DND-41 (cell line): ENCODE results near the gene RNMT.

ENCODE experiments used
- ATAC-seq: fragments of 200-7000 bp; cut with Tn5 transposase; 3 replicates; pipeline ENCODE4 v1.9.1; 2021; ENCODE audit warnings: low read depth; ENCODE audit not compliant: insufficient read depth
- DNase-seq: peaks from one replicate; pipeline ENCODE4 v3.0.0-alpha.2; 2020
- H2AFZ ChIP-seq: 2 replicates; pipeline ENCODE4 v1.6.0; 2012; ENCODE audit warnings: low read depth, low read length
- H3K27ac ChIP-seq: 2 replicates; pipeline ENCODE4 v1.5.1; 2012; ENCODE audit warnings: low read length, inconsistent platforms
- H3K27me3 ChIP-seq: fragments of 200-600 bp; sonication (generic); 2 replicates; pipeline ENCODE4 v1.6.0; 2012; ENCODE audit warnings: low read length, mild to moderate bottlenecking, inconsistent platforms; ENCODE audit not compliant: insufficient read depth, poor library complexity
- H3K36me3 ChIP-seq: 2 replicates; pipeline ENCODE4 v1.5.1; 2012; ENCODE audit warnings: low read length, inconsistent platforms; ENCODE audit not compliant: insufficient read depth
- H3K4me1 ChIP-seq: 2 replicates; pipeline ENCODE4 v1.5.1; 2012; ENCODE audit warnings: mild to moderate bottlenecking, low read length; ENCODE audit not compliant: insufficient read depth
- H3K4me2 ChIP-seq: 2 replicates; pipeline ENCODE4 v1.6.0; 2012; ENCODE audit warnings: mild to moderate bottlenecking, moderate library complexity, low read length, inconsistent platforms; ENCODE audit not compliant: insufficient read depth
- H3K4me3 ChIP-seq, 2 experiments: fragments of 200-600 bp in 1 of 2; shearing (Covaris generic) in 1 of 2; 2 replicates each; pipeline ENCODE4 v1.5.1; 2012 to 2016; ENCODE audit warnings: inconsistent platforms in 2 of 2, low read length in 2 of 2, mild to moderate bottlenecking in 2 of 2, low read depth in 1 of 2, moderate library complexity in 1 of 2
- H3K79me2 ChIP-seq: 2 replicates; pipeline ENCODE4 v1.6.0; 2012; ENCODE audit warnings: low read length, inconsistent platforms; ENCODE audit not compliant: insufficient read depth
- H3K9ac ChIP-seq: 2 replicates; pipeline ENCODE4 v1.6.0; 2012; ENCODE audit warnings: low read depth, mild to moderate bottlenecking, inconsistent platforms, low read length, moderate library complexity
- H3K9me3 ChIP-seq: 2 replicates; pipeline ENCODE4 v1.5.1; 2012; ENCODE audit warnings: low read length, moderate library complexity, mild to moderate bottlenecking, inconsistent platforms; ENCODE audit not compliant: insufficient read depth, severe bottlenecking
- H4K20me1 ChIP-seq: 2 replicates; pipeline ENCODE4 v1.6.0; 2012; ENCODE audit warnings: low read length; ENCODE audit not compliant: insufficient read depth
- CTCF ChIP-seq: IDR thresholded peaks from 2 replicates; pipeline ENCODE4 v1.5.1; 2012; ENCODE audit warnings: borderline replicate concordance, low read length, moderate library complexity, mild to moderate bottlenecking; ENCODE audit not compliant: poor library complexity, severe bottlenecking; ENCODE audit errors: extremely low read depth
- EZH2 ChIP-seq: IDR thresholded peaks from 3 replicates; pipeline ENCODE4 v1.6.1; 2012; ENCODE audit warnings: borderline replicate concordance, low read depth, mild to moderate bottlenecking, moderate library complexity, low read length, inconsistent platforms; ENCODE audit not compliant: severe bottlenecking

RNMT gene

GRCh38 chr18:13809043-13809430 is 82.6 kb downstream of the RNMT start:
- no peak for TF ChIP-seq EZH2
- no peak for TF ChIP-seq CTCF
- no peak overlapping the region for H3K4me2 ChIP-seq

GRCh38 chr18:13809531-13810255 is 83.2 kb downstream of the RNMT start:
- Histone ChIP-seq H3K36me3 (no peaks in the 10 kb centered on the region), H4K20me1 (no peaks in the 10 kb centered on the region; the same call in 1 of the 2 replicates), H3K27ac (no peak overlapping the region), H3K4me3 (no peak overlapping the region), H3K9me3 (no peaks in the 10 kb centered on the region), H3K79me2 (no peaks in the 10 kb centered on the region), H3K27me3 (peaks cover 2% of the 10 kb centered on the region), H3K4me2 (no peak overlapping the region), H3K4me1 (no peaks in the 10 kb centered on the region), H3K9ac (no peak overlapping the region), H2AFZ (no peak overlapping the region)
- TF ChIP-seq EZH2 (no peak), CTCF (no peak)
- no peak for ATAC-seq
- DNase-seq: no peak

More at GRCh38 chr18:13809043-13809430, 82.6 kb downstream of the RNMT start:
- DNase-seq (no peak), ATAC-seq (no peak)
- Histone ChIP-seq H2AFZ (no peak overlapping the region), H4K20me1 (no peaks in the 10 kb centered on the region; the same call in 1 of the 2 replicates), H3K27me3 (peaks cover 2% of the 10 kb centered on the region), H3K4me1 (no peaks in the 10 kb centered on the region), H3K27ac (no peak overlapping the region), H3K9ac (no peak overlapping the region), H3K36me3 (no peaks in the 10 kb centered on the region), H3K9me3 (no peaks in the 10 kb centered on the region), H3K4me3 (no peak overlapping the region), H3K79me2 (no peaks in the 10 kb centered on the region)

- H3K79me2 ChIP-seq: no peaks in the 10 kb centered on the region
- TF ChIP-seq EZH2 (no peak), CTCF (no peak)
- DNase-seq (no peak), ATAC-seq (no peak)
- H3K4me2 ChIP-seq: no peak overlapping the region
- H3K4me3 ChIP-seq: no peak overlapping the region
- no peaks in the 10 kb centered on the region for H3K36me3 ChIP-seq
- no peak overlapping the region for H3K9ac ChIP-seq
- no peak overlapping the region for H2AFZ ChIP-seq
- no peaks in the 10 kb centered on the region; the same call in 1 of the 2 replicates for H4K20me1 ChIP-seq
- peaks cover 2% of the 10 kb centered on the region for H3K27me3 ChIP-seq
- H3K9me3 ChIP-seq: no peaks in the 10 kb centered on the region
- no peak overlapping the region for H3K27ac ChIP-seq
- no peaks in the 10 kb centered on the region for H3K4me1 ChIP-seq
Measured at GRCh38 chr18:13810950-13811485, 84.5 kb downstream of the RNMT start.
